ENCODE data around the gene DPP4.

DPP4 gene

DNA sequence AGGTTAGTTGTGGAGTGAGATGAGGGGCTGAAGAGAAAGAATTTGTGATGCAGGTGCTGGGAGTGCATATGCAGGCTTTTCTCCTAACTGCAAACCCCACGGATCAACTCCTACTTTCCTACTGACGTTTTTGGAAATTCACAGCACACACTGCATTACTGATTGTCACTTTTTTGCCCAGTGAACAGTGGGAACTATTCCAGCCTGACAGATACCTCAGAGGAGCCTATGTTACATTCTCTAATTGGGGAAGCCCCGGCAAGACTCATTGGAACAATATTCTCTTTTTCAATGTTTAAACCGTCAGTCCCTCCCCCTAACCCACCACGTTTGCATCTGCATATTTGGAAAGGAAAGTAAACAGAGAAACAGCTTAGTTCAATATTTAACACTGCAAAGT is 126.2 kb downstream of the DPP4 start:
- DNase-seq = no peak

DNA sequence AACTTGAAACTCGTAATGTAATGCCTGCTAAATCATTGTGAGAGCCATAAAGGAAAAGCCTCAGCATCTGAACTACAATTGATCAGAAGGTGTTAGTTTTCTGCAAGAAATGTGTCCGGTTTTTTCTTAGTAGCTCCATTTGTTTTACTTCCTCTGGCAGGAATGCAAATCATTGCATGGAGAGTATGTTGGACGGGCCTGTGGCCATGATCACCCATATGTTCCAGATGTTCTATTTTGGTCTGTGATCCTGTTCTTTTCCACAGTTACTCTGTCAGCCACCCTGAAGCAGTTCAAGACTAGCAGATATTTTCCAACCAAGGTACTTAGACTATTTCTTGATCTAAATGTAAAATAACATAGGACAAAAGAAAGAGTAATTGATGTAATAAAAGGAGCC is 126.6 kb downstream of the DPP4 start:
- no peak for DNase-seq

DNA sequence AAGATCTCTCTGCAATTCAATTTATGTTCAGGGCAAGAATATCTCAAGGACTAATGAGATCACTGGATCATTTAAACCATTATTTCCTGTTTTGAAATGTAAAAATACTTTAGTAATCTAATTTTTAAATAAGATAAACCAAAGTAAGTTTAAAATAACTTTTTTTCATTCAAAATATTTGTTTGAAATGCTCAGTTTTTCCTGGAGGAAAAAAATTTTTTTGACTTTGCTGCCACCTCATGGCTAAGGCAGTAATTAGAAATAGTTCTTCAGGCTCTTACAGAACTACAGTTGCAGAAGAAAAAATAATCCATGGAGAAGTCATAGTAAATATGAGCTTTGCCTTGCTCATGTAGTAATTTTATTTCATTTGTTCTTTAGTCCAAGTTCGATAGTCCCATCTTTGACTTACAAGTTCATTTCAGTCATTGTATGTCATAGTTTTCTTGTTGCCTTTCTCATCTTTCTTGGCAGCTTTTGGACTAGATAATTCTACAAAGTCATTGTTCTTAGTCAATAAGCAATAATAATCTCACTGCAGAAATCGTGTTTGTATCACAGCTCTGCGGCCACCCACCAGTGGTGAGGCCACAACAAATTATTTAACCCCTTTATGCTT is 127.4 kb downstream of the DPP4 start:
- DNase-seq = no peak

DNA sequence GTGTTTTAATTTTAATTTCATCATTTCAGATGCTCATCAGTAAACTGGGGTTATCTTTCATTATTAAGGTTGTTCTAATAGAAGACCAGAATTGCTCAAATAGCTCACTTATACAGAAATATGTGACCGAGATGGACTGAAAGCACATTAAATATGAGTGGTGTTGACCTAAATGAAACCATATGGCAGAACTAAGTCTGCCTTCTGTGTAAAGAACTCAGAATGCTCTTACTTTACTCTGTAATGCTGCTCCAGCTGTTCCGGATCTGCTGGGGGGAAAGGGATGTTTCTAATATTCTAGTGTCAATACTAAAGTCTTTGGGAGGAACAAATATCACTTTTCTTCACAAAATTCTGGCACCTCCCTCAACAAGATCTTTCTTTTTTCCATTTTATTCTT is 131.0 kb downstream of the DPP4 start:
- DNase-seq = no peak
